DOHH2 (cell line): Measurements from ENCODE around the gene CDH4.

ENCODE experiments used
- H3F3A ChIP-seq: fragments of 200-600 bp; sonication (generic), shearing (Covaris generic); 2 replicates; pipeline ENCODE4 v1.6.0; 2016; ENCODE audit warnings: antibody characterized with exemption, mild to moderate bottlenecking; ENCODE audit not compliant: control insufficient read depth, insufficient read depth
- H3K27ac ChIP-seq: fragments of 200-600 bp; sonication (generic); 2 replicates; pipeline ENCODE4 v1.5.1; 2014; ENCODE audit warnings: low read depth, mild to moderate bottlenecking, low read length, moderate library complexity
- H3K27me3 ChIP-seq: fragments of 200-600 bp; sonication (generic); 2 replicates; pipeline ENCODE4 v1.6.1; 2014; ENCODE audit warnings: mild to moderate bottlenecking, low read length, mixed read lengths; ENCODE audit not compliant: control insufficient read depth
- H3K36me3 ChIP-seq: fragments of 200-600 bp; sonication (generic); 2 replicates; pipeline ENCODE4 v1.6.1; 2014; ENCODE audit warnings: mild to moderate bottlenecking, low read length, moderate library complexity, mixed read lengths; ENCODE audit not compliant: control insufficient read depth
- H3K4me1 ChIP-seq: fragments of 200-600 bp; sonication (generic); 2 replicates; pipeline ENCODE4 v1.6.1; 2014; ENCODE audit warnings: mild to moderate bottlenecking, low read length, mixed read lengths; ENCODE audit not compliant: control insufficient read depth
- H3K4me2 ChIP-seq: fragments of 200-600 bp; sonication (generic); 2 replicates; pipeline ENCODE4 v1.6.0; 2014; ENCODE audit warnings: mild to moderate bottlenecking, low read length, moderate library complexity
- H3K4me3 ChIP-seq: fragments of 200-600 bp; sonication (generic); 2 replicates; pipeline ENCODE4 v1.5.1; 2014; ENCODE audit warnings: mild to moderate bottlenecking, low read length, mixed read lengths
- H3K79me2 ChIP-seq: fragments of 200-600 bp; sonication (generic); 2 replicates; pipeline ENCODE4 v1.6.1; 2014; ENCODE audit warnings: mild to moderate bottlenecking, low read length, mixed read lengths; ENCODE audit not compliant: control insufficient read depth
- H3K9me2 ChIP-seq: fragments of 200-600 bp; sonication (generic); replicated peaks from 2 replicates; pipeline ENCODE4 v1.6.1; 2014; ENCODE audit warnings: mild to moderate bottlenecking, low read length, mixed read lengths; ENCODE audit not compliant: control insufficient read depth
- H3K9me3 ChIP-seq: fragments of 200-600 bp; sonication (generic); 2 replicates; pipeline ENCODE4 v1.6.1; 2014; ENCODE audit warnings: antibody characterized with exemption, low read length, mixed read lengths; ENCODE audit not compliant: control insufficient read depth, insufficient read depth
- H4K20me1 ChIP-seq: fragments of 200-600 bp; sonication (generic); 2 replicates; pipeline ENCODE4 v1.6.0; 2014; ENCODE audit warnings: low read depth, mild to moderate bottlenecking, antibody characterized with exemption, low read length, moderate library complexity; ENCODE audit not compliant: control insufficient read depth, insufficient read depth
- EZH2phosphoT487 ChIP-seq: fragments of 200-600 bp; sonication (generic); IDR thresholded peaks from 2 replicates; pipeline ENCODE4 v1.6.1; 2017; ENCODE audit warnings: borderline replicate concordance, mild to moderate bottlenecking, antibody characterized with exemption, low read length, moderate library complexity, mixed read lengths
- TF ChIP-seq, protein P1 (sequence below): fragments of 200-600 bp; sonication (generic); IDR thresholded peaks from one replicate; pipeline ENCODE4 v1.5.1; 2014; ENCODE audit warnings: antibody characterized with exemption, mild to moderate bottlenecking, low read depth, low read length; ENCODE audit not compliant: poor library complexity, severe bottlenecking

Gene CDH4

GRCh38 chr20:61874421-61875068 lies 622.5 kb downstream of the CDH4 start:
- no peaks in the 10 kb centered on the region for H4K20me1 ChIP-seq
- H3F3A ChIP-seq = no peaks in the 10 kb centered on the region
- H3K9me2 ChIP-seq = no peaks in the 10 kb centered on the region
- no peaks in the 10 kb centered on the region for H3K9me3 ChIP-seq
- no peak overlapping the region for H3K4me3 ChIP-seq
- H3K36me3 ChIP-seq = no peaks in the 10 kb centered on the region
- TF ChIP-seq, protein P1, sequence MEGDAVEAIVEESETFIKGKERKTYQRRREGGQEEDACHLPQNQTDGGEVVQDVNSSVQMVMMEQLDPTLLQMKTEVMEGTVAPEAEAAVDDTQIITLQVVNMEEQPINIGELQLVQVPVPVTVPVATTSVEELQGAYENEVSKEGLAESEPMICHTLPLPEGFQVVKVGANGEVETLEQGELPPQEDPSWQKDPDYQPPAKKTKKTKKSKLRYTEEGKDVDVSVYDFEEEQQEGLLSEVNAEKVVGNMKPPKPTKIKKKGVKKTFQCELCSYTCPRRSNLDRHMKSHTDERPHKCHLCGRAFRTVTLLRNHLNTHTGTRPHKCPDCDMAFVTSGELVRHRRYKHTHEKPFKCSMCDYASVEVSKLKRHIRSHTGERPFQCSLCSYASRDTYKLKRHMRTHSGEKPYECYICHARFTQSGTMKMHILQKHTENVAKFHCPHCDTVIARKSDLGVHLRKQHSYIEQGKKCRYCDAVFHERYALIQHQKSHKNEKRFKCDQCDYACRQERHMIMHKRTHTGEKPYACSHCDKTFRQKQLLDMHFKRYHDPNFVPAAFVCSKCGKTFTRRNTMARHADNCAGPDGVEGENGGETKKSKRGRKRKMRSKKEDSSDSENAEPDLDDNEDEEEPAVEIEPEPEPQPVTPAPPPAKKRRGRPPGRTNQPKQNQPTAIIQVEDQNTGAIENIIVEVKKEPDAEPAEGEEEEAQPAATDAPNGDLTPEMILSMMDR = no peak
- TF ChIP-seq EZH2phosphoT487 = no peak
- no peak overlapping the region for H3K27ac ChIP-seq
- H3K79me2 ChIP-seq = no peaks in the 10 kb centered on the region
- no peaks in the 10 kb centered on the region for H3K27me3 ChIP-seq
- H3K4me2 ChIP-seq = no peak overlapping the region
- no peaks in the 10 kb centered on the region for H3K4me1 ChIP-seq

GRCh38 chr20:61875221-61875885 lies 623.3 kb downstream of the CDH4 start:
- Histone ChIP-seq H3K36me3 (no peaks in the 10 kb centered on the region), H3K4me3 (no peak overlapping the region), H3K27me3 (no peaks in the 10 kb centered on the region), H3K79me2 (no peaks in the 10 kb centered on the region), H3F3A (no peaks in the 10 kb centered on the region), H3K9me2 (no peaks in the 10 kb centered on the region), H3K27ac (no peak overlapping the region), H3K4me2 (no peak overlapping the region), H3K4me1 (no peaks in the 10 kb centered on the region), H4K20me1 (no peaks in the 10 kb centered on the region), H3K9me3 (no peaks in the 10 kb centered on the region)
- TF ChIP-seq, protein P1 = no peak
- TF ChIP-seq EZH2phosphoT487 = no peak

- Histone ChIP-seq H3K27me3 (no peaks in the 10 kb centered on the region), H3K4me2 (no peak overlapping the region), H3K4me1 (no peaks in the 10 kb centered on the region), H4K20me1 (no peaks in the 10 kb centered on the region), H3F3A (no peaks in the 10 kb centered on the region), H3K9me3 (no peaks in the 10 kb centered on the region), H3K4me3 (no peak overlapping the region), H3K36me3 (no peaks in the 10 kb centered on the region), H3K9me2 (no peaks in the 10 kb centered on the region), H3K79me2 (no peaks in the 10 kb centered on the region), H3K27ac (no peak overlapping the region)
- no peak for TF ChIP-seq EZH2phosphoT487
- TF ChIP-seq, protein P1 = no peak
These were observed 623.9 kb downstream of the CDH4 start for GRCh38 chr20:61875996-61876395.
